K562 (cell line): Measurements from ENCODE around the gene NOVA1. TPM values are rescaled to one million over a fixed set of nuclear protein-coding genes. Genes with fewer than 3 reads are reported as not detected.

Experiments used
- ATAC-seq: fragments of 200-7000 bp; cut with Tn5 transposase; 3 replicates; pipeline ENCODE4 v1.9.1; 2020; ENCODE audit warnings: moderate library complexity
- BruUV-seq: library from RNA; stranded (reverse); fragments of 400-500 nt; replicated peaks from 2 replicates; lab custom pipeline; 2021; lab: Mats Ljungman, UMichigan
- CTCF ChIA-PET: fragments of 300-600 bp; formaldehyde crosslinking; extraction: SDS; loops from one replicate; lab custom pipeline; 2021; ENCODE audit warnings: low intra/inter-chr PET ratio; lab: Yijun Ruan, JAX
- POLR2A ChIA-PET: fragments of 300-600, 350-650 bp; sonication (Branson Sonifier 250); formaldehyde crosslinking; extraction: SDS; loops from one replicate; lab custom pipeline; 2021; ENCODE audit warnings: antibody characterized with exemption, inconsistent platforms; lab: Yijun Ruan, JAX
- DNase-seq, 4 experiments: peaks; one replicate each; pipeline versions ENCODE4 v3.0.0 to v3.0.0-alpha.2; 2011 to 2018; ENCODE audit warnings: low spot score in 3 of 4, mixed read lengths in 3 of 4; ENCODE audit errors: extremely low read depth in 1 of 4
- FAIRE-seq: peaks from 2 replicates; lab custom pipeline; 2011; peaks lifted over from hg19 to GRCh38; lab: Jason Lieb, UNC
- H2AFZ ChIP-seq: 2 replicates; pipeline ENCODE4 v1.6.0; 2011; ENCODE audit warnings: low read depth, low read length, control low read depth, inconsistent platforms
- H3K27ac ChIP-seq: fragments of 200-600 bp; 3 replicates; pipeline ENCODE4 v1.8.0; 2011; ENCODE audit warnings: low read depth, mild to moderate bottlenecking, control low read depth, inconsistent platforms, low read length, moderate library complexity, mixed read lengths; ENCODE audit errors: extremely low read depth
- H3K27me3 ChIP-seq, 2 experiments: fragments of 300-600 bp in 1 of 2; 2 replicates in 1 of 2; 3 replicates in 1 of 2; pipeline versions ENCODE4 v1.6.0 to v1.8.0; 2011; ENCODE audit warnings: inconsistent platforms in 2 of 2, low read length in 2 of 2, mild to moderate bottlenecking in 1 of 2, mixed read lengths in 1 of 2, moderate library complexity in 1 of 2; ENCODE audit not compliant: control insufficient read depth in 2 of 2, insufficient read depth in 2 of 2
- H3K36me3 ChIP-seq: fragments of 300-600 bp; 3 replicates; pipeline ENCODE4 v1.8.0; 2011; ENCODE audit warnings: mild to moderate bottlenecking, low read length, inconsistent platforms; ENCODE audit not compliant: control insufficient read depth, insufficient read depth
- H3K4me1 ChIP-seq, 2 experiments: fragments of 200-600 bp in 1 of 2; replicated peaks in 1 of 2; 2 replicates in 1 of 2; 3 replicates in 1 of 2; pipeline versions ENCODE4 v1.5.1 to v1.8.0; 2011; ENCODE audit warnings: inconsistent platforms in 2 of 2, low read length in 2 of 2, mild to moderate bottlenecking in 1 of 2, mixed read lengths in 1 of 2, moderate library complexity in 1 of 2; ENCODE audit not compliant: control insufficient read depth in 2 of 2, insufficient read depth in 2 of 2
- H3K4me2 ChIP-seq: 2 replicates; pipeline ENCODE4 v1.6.1; 2011; ENCODE audit warnings: low read length, control low read depth, inconsistent platforms, mixed read lengths; ENCODE audit not compliant: insufficient read depth
- H3K4me3 ChIP-seq: fragments of 200-600 bp; sonication (generic), shearing (Covaris generic); 2 replicates; pipeline ENCODE4 v1.5.1; 2016; ENCODE audit warnings: control low read depth, inconsistent platforms
- H3K79me2 ChIP-seq: fragments of 200-600 bp; 3 replicates; pipeline ENCODE4 v1.8.0; 2011; ENCODE audit warnings: low read length, inconsistent platforms; ENCODE audit not compliant: control insufficient read depth, insufficient read depth
- H3K9ac ChIP-seq, 2 experiments: 2 replicates each; pipeline versions ENCODE4 v1.6.0 to v1.6.1; 2011; ENCODE audit warnings: low read depth in 2 of 2, low read length in 2 of 2, control low read depth in 1 of 2, inconsistent platforms in 1 of 2, mild to moderate bottlenecking in 1 of 2, mixed read lengths in 1 of 2; ENCODE audit not compliant: insufficient read depth in 1 of 2
- H3K9me1 ChIP-seq: one replicate; pipeline ENCODE4 v1.6.0; 2011; ENCODE audit warnings: inconsistent platforms, mild to moderate bottlenecking, low read length, moderate library complexity; ENCODE audit not compliant: control insufficient read depth, insufficient read depth
- H3K9me3 ChIP-seq: replicated peaks from 2 replicates; pipeline ENCODE4 v1.5.1; 2011; ENCODE audit warnings: low read depth, low read length, inconsistent platforms; ENCODE audit not compliant: control insufficient read depth, insufficient read depth
- H4K20me1 ChIP-seq: replicated peaks from 2 replicates; pipeline ENCODE4 v1.6.1; 2011; ENCODE audit warnings: low read length, inconsistent platforms, mixed read lengths; ENCODE audit not compliant: control insufficient read depth, insufficient read depth
- ATF7 ChIP-seq: fragments of 450-650 bp; IDR thresholded peaks from 2 replicates; pipeline ENCODE4 v1.7.1; 2014; ENCODE audit warnings: mild to moderate bottlenecking, moderate library complexity
- ERF ChIP-seq: fragments of 450-650 bp; formaldehyde crosslinking; IDR thresholded peaks from 2 replicates; pipeline ENCODE4 v1.4.0; 2020; ENCODE audit warnings: mild to moderate bottlenecking, mixed read lengths
- FOXK2 ChIP-seq, 2 experiments: fragments of 450-650 bp; IDR thresholded peaks in 1 of 2; conservative IDR thresholded peaks in 1 of 2; 2 replicates each; pipeline ENCODE4 v1.6.1; 2016; ENCODE audit warnings: low read depth in 2 of 2, mild to moderate bottlenecking in 1 of 2
- HSF4 ChIP-seq: fragments of 250-450 bp; sonication (Bioruptor Pico); IDR thresholded peaks from 2 replicates; pipeline ENCODE4 v2.1.2; 2022; ENCODE audit warnings: mild to moderate bottlenecking, moderate library complexity, borderline replicate concordance
- PCBP2 ChIP-seq: fragments of 200-400 bp; formaldehyde crosslinking; IDR thresholded peaks from 2 replicates; pipeline ENCODE4 v1.6.1; 2018; ENCODE audit warnings: low read length, low read depth, mild to moderate bottlenecking, moderate library complexity; ENCODE audit not compliant: poor library complexity, severe bottlenecking
- PHF21A ChIP-seq: fragments of 450-650 bp; IDR thresholded peaks from 2 replicates; pipeline ENCODE4 v1.6.1; 2017; ENCODE audit warnings: low read depth, borderline replicate concordance
- POLR2G ChIP-seq: fragments of 200-400 bp; formaldehyde crosslinking; IDR thresholded peaks from 2 replicates; pipeline ENCODE4 v1.6.1; 2017; ENCODE audit warnings: low read depth, mild to moderate bottlenecking, antibody characterized with exemption, low read length, moderate library complexity
- SIRT6 ChIP-seq: IDR thresholded peaks from one replicate; pipeline ENCODE4 v1.6.1; 2012; ENCODE audit warnings: low read depth, mild to moderate bottlenecking, control low read depth, inconsistent platforms, low read length, moderate library complexity
- SMARCC2 ChIP-seq: fragments of 450-650 bp; IDR thresholded peaks from 2 replicates; pipeline ENCODE4 v1.6.1; 2017; ENCODE audit warnings: antibody characterized with exemption, moderate library complexity, mild to moderate bottlenecking, low read depth
- ZEB2 ChIP-seq: fragments of 450-650 bp; IDR thresholded peaks from 2 replicates; pipeline ENCODE4 v1.6.1; 2016
- ZNF124 ChIP-seq: sonication (generic); formaldehyde crosslinking; IDR thresholded peaks from 2 replicates; pipeline ENCODE4 v1.8.1; 2022; ENCODE audit warnings: missing genetic modification reagents
- ZNF324 ChIP-seq: fragments of 250-450 bp; sonication (Bioruptor Pico); IDR thresholded peaks from 2 replicates; pipeline ENCODE4 v1.4.0; 2020; ENCODE audit warnings: mild to moderate bottlenecking
- ZSCAN29 ChIP-seq: fragments of 450-650 bp; IDR thresholded peaks from 2 replicates; pipeline ENCODE4 v1.6.1; 2017
- WGBS: fragments of 100-300 bp; shearing (Covaris generic); methylation state at CpG from one replicate; pipeline ENCODE4 v1.1.6; 2016; ENCODE audit warnings: low coverage, mixed read lengths; ENCODE audit not compliant: insufficient coverage; ENCODE audit errors: missing lambda C conversion rate; 5-methylcytosine and 5-hydroxymethylcytosine counted together
- in situ Hi-C: fragments of 300-500 bp; cut with MboI; formaldehyde crosslinking; loops from 4 replicates; pipeline ENCODE4 v1.15.0; 2018; ENCODE audit warnings: inconsistent platforms, mixed read lengths
- intact Hi-C: fragments of 100-400 bp; cut with micrococcal nuclease; formaldehyde crosslinking; loops from 2 replicates; pipeline ENCODE4 v1.14.2; 2022
- polyA plus RNA-seq, 8 experiments: library from polyadenylated mRNA; depleted of rRNA in 4 of 8; stranded (reverse) in 5 of 8; unstranded in 3 of 8; fragments of >200 nt; fragmentation: Nextera tagmentation in 2 of 8; fragmentation: Illumina TruSeq in 1 of 8; extraction: Ambion mirVana in 2 of 8; extraction: Trizol in 1 of 8; gene quantifications; 2 replicates each; pipeline versions ENCODE4 v1.2.1 to v1.2.3, GENCODE V29; 2011 to 2014; ENCODE audit warnings: inconsistent platforms in 1 of 8, missing spikeins in 1 of 8
- total RNA-seq, 7 experiments: library from RNA; depleted of rRNA in 6 of 7; stranded (reverse); fragments of >200 nt in 6 of 7; fragmentation: Illumina TruSeq in 2 of 7; extraction: Trizol in 2 of 7; gene quantifications; 2 replicates each; pipeline versions ENCODE4 v1.2.1 to v1.2.3, GENCODE V29; 2011 to 2021; ENCODE audit warnings: low replicate concordance in 1 of 7

Gene NOVA1
- total and polyA plus RNA-seq, 9 of the 15 experiments (the other 6 are each of a cell fraction or from before 2014, with no cell fraction given): 0.01 TPM; not detected in 8

DNA sequence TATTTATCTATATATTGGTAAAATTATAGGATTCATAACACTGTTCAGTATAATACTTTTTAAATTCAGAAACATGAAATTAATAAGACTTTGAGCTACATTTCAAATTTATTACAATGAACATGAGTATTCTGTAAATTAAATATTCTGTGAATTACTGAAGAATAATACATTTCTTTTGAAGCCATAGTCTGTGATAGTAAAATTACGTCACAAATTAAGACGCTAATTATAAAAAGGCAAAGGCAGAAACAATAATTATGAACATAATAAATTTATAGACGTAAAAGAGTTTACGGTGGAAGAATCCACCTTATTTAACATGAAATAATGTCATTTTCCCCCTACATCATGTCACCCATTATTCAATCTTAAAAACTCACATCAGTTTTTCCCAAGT is 118.9 kb downstream of the NOVA1 start:
- no peak for TF ChIP-seq ZNF124 (CRISPR knock-in tag)
- TF ChIP-seq ZSCAN29: no peak
- TF ChIP-seq ZEB2: no peak
- TF ChIP-seq PHF21A: no peak
- TF ChIP-seq ATF7: no peak
- no peak for TF ChIP-seq FOXK2 (conservative IDR thresholded peaks at IDR 0.05 in 1 of 2, IDR thresholded peaks at IDR 0.05 in 1 of 2; ENCODE audit: low read depth in 2 of 2)
- TF ChIP-seq SMARCC2: no peak
- no peak for TF ChIP-seq ZNF324
- H3K36me3 ChIP-seq: no peaks in the 10 kb centered on the region
- no peaks in the 10 kb centered on the region for H3K79me2 ChIP-seq
- ChIA-PET POLR2A (no interaction called here), CTCF (no interaction called here)
- no peaks in the 10 kb centered on the region for H3K9me1 ChIP-seq
- H3K27me3 ChIP-seq: no peaks in the 10 kb centered on the region
- no peak for DNase-seq
- ATAC-seq: no peak
- H3K9ac ChIP-seq: no peak overlapping the region
- no peaks in the 10 kb centered on the region; the same call in 1 of the 2 replicates for H3K9me3 ChIP-seq
- in situ Hi-C loops: no loop called here
- no TSS peak for BruUV-seq
- H3K4me1 ChIP-seq: no peaks in the 10 kb centered on the region
- whole genome bisulfite sequencing: 2% methylated on average over 4 of the region's 4 CpGs
- no peak overlapping the region for H3K4me3 ChIP-seq
- intact Hi-C loops: no loop called here
- H2AFZ ChIP-seq: no peak overlapping the region
- no peak for FAIRE-seq
- no peaks in the 10 kb centered on the region for H4K20me1 ChIP-seq
- no peak overlapping the region for H3K4me2 ChIP-seq
- H3K27ac ChIP-seq: no peak overlapping the region

DNA sequence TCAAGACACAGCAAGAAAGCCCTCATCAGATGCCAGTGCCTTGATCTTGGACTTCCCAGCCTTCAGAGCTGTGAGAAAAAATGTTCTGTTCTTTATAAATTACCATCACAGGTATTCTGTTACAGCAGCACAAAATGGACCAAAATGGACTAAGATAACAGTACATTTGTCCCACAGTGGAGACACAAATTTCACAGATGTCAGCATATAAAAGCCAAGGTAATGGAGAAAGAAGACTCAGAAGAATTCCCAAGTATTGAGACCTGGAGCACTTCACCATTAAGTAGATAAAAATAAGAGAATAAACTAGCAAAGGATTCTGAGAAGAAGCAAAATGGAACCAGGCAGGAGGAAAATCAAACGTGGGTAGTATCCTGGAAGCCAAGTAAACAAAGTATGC is 131.0 kb downstream of the NOVA1 start:
- no peak overlapping the region for H2AFZ ChIP-seq
- no peak for ATAC-seq
- no peak overlapping the region for H3K4me3 ChIP-seq
- CTCF ChIA-PET: no interaction called here
- H3K4me2 ChIP-seq: no peak overlapping the region
- no peak overlapping the region for H3K9ac ChIP-seq
- H3K4me1 ChIP-seq: no peaks in the 10 kb centered on the region
- TF ChIP-seq PCBP2: no peak
- TF ChIP-seq HSF4 (CRISPR knock-in tag): no peak
- no peak for TF ChIP-seq POLR2G
- no peak for TF ChIP-seq SIRT6
- no peak for TF ChIP-seq ERF
- TF ChIP-seq, all 486 proteins: peak for 0
- no TSS peak for BruUV-seq
- in situ Hi-C loops: no loop called here
- intact Hi-C loops: no loop called here
- WGBS: 0% methylated on average over 1 of the region's 1 CpG
- FAIRE-seq (no peak), DNase-seq (no peak)
- POLR2A ChIA-PET: no interaction called here
- H3K27ac ChIP-seq: no peak overlapping the region
- H3K9me3 ChIP-seq: no peaks in the 10 kb centered on the region
- no peaks in the 10 kb centered on the region for H3K36me3 ChIP-seq
- H3K9me1 ChIP-seq: no peaks in the 10 kb centered on the region
- no peaks in the 10 kb centered on the region for H3K79me2 ChIP-seq
- H4K20me1 ChIP-seq: no peaks in the 10 kb centered on the region
- no peaks in the 10 kb centered on the region for H3K27me3 ChIP-seq
